Measurements from ENCODE around the gene ATP6V0D1. TPM values are rescaled to one million over a fixed set of nuclear protein-coding genes. Genes with fewer than 3 reads are reported as not detected.

The ATP6V0D1 gene
- polyA plus RNA-seq, 3 donors = 354 to 687 (median 631) TPM

- Histone ChIP-seq H3K27ac (ENCODE audit: low read depth in 1 of 2, low read length in 2 of 2) (peak overlapping the region in 1 of 2 donors; percentile 36), H3K4me2 (replicated peaks; ENCODE audit: extremely low read depth, low read length, poor library complexity, severe bottlenecking) (no peak overlapping the region), H3K4me1 (ENCODE audit: control insufficient read depth in 1 of 2, insufficient read depth in 2 of 2, low read length in 2 of 2) (peaks cover 25 to 51% of the 10 kb centered on the region in 2 donors), H4K20me1 (ENCODE audit: insufficient read depth, low read length) (peaks cover 100% of the 10 kb centered on the region), H2AFZ (ENCODE audit: insufficient read depth, low read depth, low read length, poor library complexity, severe bottlenecking) (no peak overlapping the region), H3K79me2 (ENCODE audit: insufficient read depth, low read length) (peaks cover 100% of the 10 kb centered on the region), H3K4me3 (replicated peaks in 1 of 3; ENCODE audit: low read depth in 2 of 3, low read length in 3 of 3) (no peak overlapping the region), H3K27me3 (ENCODE audit: control insufficient read depth in 2 of 2, insufficient read depth in 2 of 2, low read length in 2 of 2) (no peaks in the 10 kb centered on the region), H3K36me3 (replicated peaks in 1 of 2; ENCODE audit: control insufficient read depth in 1 of 2, insufficient read depth in 2 of 2, low read length in 2 of 2) (peaks cover 40 to 89% of the 10 kb centered on the region in 2 donors), H3K9me3 (replicated peaks in 1 of 2; ENCODE audit: control insufficient read depth in 1 of 2, insufficient read depth in 1 of 2, low read length in 2 of 2) (no peaks in the 10 kb centered on the region), H3K9ac (ENCODE audit: insufficient read depth, low read length, poor library complexity, severe bottlenecking) (no peak overlapping the region)
- intact Hi-C loops (cut with micrococcal nuclease) = loop anchor here in 1 of 2 donors (2.0 kb wide), 1 partner anchor 35 kb away; no protein-coding TSS in a partner anchor
- Mint-ChIP-seq H3K4me3 (no peak overlapping the region), H3K27ac (peak overlapping the region in 1 of 7 donors; percentile 12), H3K4me1 (peaks cover 64% of the 10 kb centered on the region), H3K9me3 (no peaks in the 10 kb centered on the region), H3K27me3 (ENCODE audit: low read depth in 3 of 3) (no peaks in the 10 kb centered on the region), H3K36me3 (peaks cover 26 to 74% of the 10 kb centered on the region in 2 donors)
- 100% methylated on average over 3 of the region's 4 CpGs for WGBS (ENCODE audit: insufficient coverage)
- DNase-seq = no peak
- no peak for TF ChIP-seq CTCF (IDR thresholded peaks at IDR 0.05)
Measured at GRCh38 chr16:67463691-67464090, 17.3 kb downstream of the ATP6V0D1 start.

GRCh38 chr16:67463059-67463458, 17.9 kb downstream of the ATP6V0D1 start:
- no peak overlapping the region for H3K4me3 ChIP-seq (replicated peaks in 1 of 3; ENCODE audit: low read depth in 2 of 3, low read length in 3 of 3)
- H3K36me3 Mint-ChIP-seq = peaks cover 28 to 77% of the 10 kb centered on the region in 2 donors
- TF ChIP-seq CTCF (IDR thresholded peaks at IDR 0.05) = no peak
- H3K9ac ChIP-seq (ENCODE audit: insufficient read depth, low read length, poor library complexity, severe bottlenecking) = no peak overlapping the region
- peaks cover 46 to 93% of the 10 kb centered on the region in 2 donors for H3K36me3 ChIP-seq (replicated peaks in 1 of 2; ENCODE audit: control insufficient read depth in 1 of 2, insufficient read depth in 2 of 2, low read length in 2 of 2)
- peaks cover 100% of the 10 kb centered on the region for H3K79me2 ChIP-seq (ENCODE audit: insufficient read depth, low read length)
- no peaks in the 10 kb centered on the region for H3K9me3 Mint-ChIP-seq
- no peak overlapping the region for H3K4me2 ChIP-seq (replicated peaks; ENCODE audit: extremely low read depth, low read length, poor library complexity, severe bottlenecking)
- H3K27me3 Mint-ChIP-seq (ENCODE audit: low read depth in 3 of 3) = no peaks in the 10 kb centered on the region
- peaks cover 19 to 45% of the 10 kb centered on the region in 2 donors for H3K4me1 ChIP-seq (ENCODE audit: control insufficient read depth in 1 of 2, insufficient read depth in 2 of 2, low read length in 2 of 2)
- H4K20me1 ChIP-seq (ENCODE audit: insufficient read depth, low read length) = peaks cover 100% of the 10 kb centered on the region
- peak overlapping the region in 1 of 7 donors; percentile 23 for H3K27ac Mint-ChIP-seq
- intact Hi-C loops (cut with micrococcal nuclease) = no loop called here
- no peaks in the 10 kb centered on the region for H3K27me3 ChIP-seq (ENCODE audit: control insufficient read depth in 2 of 2, insufficient read depth in 2 of 2, low read length in 2 of 2)
- H3K4me3 Mint-ChIP-seq = no peak overlapping the region
- WGBS (ENCODE audit: insufficient coverage) = 98% methylated on average over 4 of the region's 5 CpGs
- DNase-seq = no peak
- no peaks in the 10 kb centered on the region for H3K9me3 ChIP-seq (replicated peaks in 1 of 2; ENCODE audit: control insufficient read depth in 1 of 2, insufficient read depth in 1 of 2, low read length in 2 of 2)
- no peak overlapping the region for H2AFZ ChIP-seq (ENCODE audit: insufficient read depth, low read depth, low read length, poor library complexity, severe bottlenecking)
- H3K27ac ChIP-seq (ENCODE audit: low read depth in 1 of 2, low read length in 2 of 2) = no peak overlapping the region
- peaks cover 58% of the 10 kb centered on the region for H3K4me1 Mint-ChIP-seq
